K562 (cell line): ENCODE measurements around the gene MYL6B. TPM values are rescaled to one million over a fixed set of nuclear protein-coding genes. Genes with fewer than 3 reads are reported as not detected.
A peak's percentile ranks its signal among the peaks of the same experiment; 100 is the strongest.

Experiments
- ARHGAP35 ChIP-seq: fragments of 450-650 bp; IDR thresholded peaks from 2 replicates; pipeline ENCODE4 v1.6.1; 2018; ENCODE audit not compliant: partially characterized antibody
- CBX3 ChIP-seq, 2 experiments: IDR thresholded peaks; 1 replicate in 1 of 2; 2 replicates in 1 of 2; pipeline ENCODE4 v1.6.1; 2012; ENCODE audit warnings: inconsistent platforms in 2 of 2, low read length in 2 of 2, borderline replicate concordance in 1 of 2, control low read depth in 1 of 2
- FOXA3 ChIP-seq, 2 experiments: fragments of 450-650 bp in 1 of 2; sonication (generic) in 1 of 2; formaldehyde crosslinking; IDR thresholded peaks in 1 of 2; conservative IDR thresholded peaks in 1 of 2; 2 replicates each; pipeline versions ENCODE4 v1.4.0 to v1.8.0; 2020 to 2022; ENCODE audit warnings: mild to moderate bottlenecking in 2 of 2, missing genetic modification reagents in 1 of 2
- ILF3 ChIP-seq: fragments of 450-650 bp; IDR thresholded peaks from 2 replicates; pipeline ENCODE4 v1.6.1; 2018; ENCODE audit warnings: antibody characterized with exemption, mild to moderate bottlenecking, moderate library complexity, borderline replicate concordance
- NCOA1 ChIP-seq: fragments of 450-650 bp; IDR thresholded peaks from 2 replicates; pipeline ENCODE4 v1.6.1; 2016; ENCODE audit warnings: low read depth
- PRMT5 ChIP-seq: sonication (generic); formaldehyde crosslinking; IDR thresholded peaks from 2 replicates; pipeline ENCODE4 v1.5.0; 2020; ENCODE audit warnings: missing genetic modification reagents
- RBM25 ChIP-seq: fragments of 200-400 bp; formaldehyde crosslinking; IDR thresholded peaks from 2 replicates; pipeline ENCODE4 v1.6.1; 2018; ENCODE audit warnings: low read length, low read depth, moderate library complexity; ENCODE audit not compliant: severe bottlenecking
- XRCC4 ChIP-seq: IDR thresholded peaks from one replicate; pipeline ENCODE4 v1.6.1; 2011; ENCODE audit not compliant: insufficient read depth, insufficient read length; ENCODE audit errors: extremely low read depth
- ZNF146 ChIP-seq: IDR thresholded peaks from one replicate; pipeline ENCODE4 v1.6.1; 2018; ENCODE audit warnings: missing compliant biosample characterization; ENCODE audit not compliant: unreplicated experiment
- ZNF444 ChIP-seq: fragments of 250-450 bp; sonication (Bioruptor Pico); IDR thresholded peaks from 2 replicates; pipeline ENCODE4 v1.4.0; 2020; ENCODE audit warnings: mild to moderate bottlenecking, moderate library complexity
- ZNF644 ChIP-seq: fragments of 200-800 bp; sonication (Bioruptor generic); IDR thresholded peaks from 2 replicates; pipeline ENCODE4 v1.6.1; 2016; ENCODE audit warnings: low read depth, missing genetic modification characterization, missing compliant biosample characterization
- polyA plus RNA-seq, 8 experiments: library from polyadenylated mRNA; depleted of rRNA in 4 of 8; stranded (reverse) in 5 of 8; unstranded in 3 of 8; fragments of >200 nt; fragmentation: Nextera tagmentation in 2 of 8; fragmentation: Illumina TruSeq in 1 of 8; extraction: Ambion mirVana in 2 of 8; extraction: Trizol in 1 of 8; gene quantifications; 2 replicates each; pipeline versions ENCODE4 v1.2.1 to v1.2.3, GENCODE V29; 2011 to 2014; ENCODE audit warnings: inconsistent platforms in 1 of 8, missing spikeins in 1 of 8
- total RNA-seq, 7 experiments: library from RNA; depleted of rRNA in 6 of 7; stranded (reverse); fragments of >200 nt in 6 of 7; fragmentation: Illumina TruSeq in 2 of 7; extraction: Trizol in 2 of 7; gene quantifications; 2 replicates each; pipeline versions ENCODE4 v1.2.1 to v1.2.3, GENCODE V29; 2011 to 2021; ENCODE audit warnings: low replicate concordance in 1 of 7
- TF ChIP-seq, protein P1 (sequence below), 2 experiments: fragments of 450-650 bp in 1 of 2; sonication (generic) in 1 of 2; formaldehyde crosslinking; conservative IDR thresholded peaks; 2 replicates each; pipeline versions ENCODE4 v1.4.0 to v1.8.1; 2020 to 2022; ENCODE audit warnings: mild to moderate bottlenecking in 1 of 2, missing genetic modification reagents in 1 of 2
- TF ChIP-seq, protein P2 (sequence below): fragments of 250-450 bp; sonication (Bioruptor Pico); IDR thresholded peaks from 2 replicates; pipeline ENCODE4 v1.8.0; 2021; ENCODE audit warnings: moderate library complexity, mild to moderate bottlenecking, inconsistent platforms
- TF ChIP-seq, protein P3 (sequence below): sonication (generic); formaldehyde crosslinking; IDR thresholded peaks from 2 replicates; pipeline ENCODE4 v1.8.0; 2022; ENCODE audit warnings: missing genetic modification reagents, mild to moderate bottlenecking, borderline replicate concordance
- TF ChIP-seq, protein P4 (sequence below): sonication (generic); formaldehyde crosslinking; IDR thresholded peaks from 2 replicates; pipeline ENCODE4 v1.8.1; 2023; ENCODE audit warnings: mild to moderate bottlenecking, missing genetic modification reagents, moderate library complexity
- TF ChIP-seq, protein P5 (sequence below): sonication (generic); formaldehyde crosslinking; IDR thresholded peaks from 2 replicates; pipeline ENCODE4 v1.8.0; 2022; ENCODE audit warnings: missing genetic modification reagents, mild to moderate bottlenecking, moderate library complexity, borderline replicate concordance
- TF ChIP-seq, protein P6 (sequence below): IDR thresholded peaks from 2 replicates; pipeline ENCODE4 v1.6.1; 2011; ENCODE audit warnings: borderline replicate concordance, low read depth, mild to moderate bottlenecking, moderate library complexity, low read length; ENCODE audit not compliant: insufficient read depth, poor library complexity, severe bottlenecking

MYL6B gene
- total and polyA plus RNA-seq, 9 of the 15 experiments (the other 6 are each of a cell fraction or from before 2014, with no cell fraction given) = 42.8 to 77.3 (median 68.6) TPM

DNA sequence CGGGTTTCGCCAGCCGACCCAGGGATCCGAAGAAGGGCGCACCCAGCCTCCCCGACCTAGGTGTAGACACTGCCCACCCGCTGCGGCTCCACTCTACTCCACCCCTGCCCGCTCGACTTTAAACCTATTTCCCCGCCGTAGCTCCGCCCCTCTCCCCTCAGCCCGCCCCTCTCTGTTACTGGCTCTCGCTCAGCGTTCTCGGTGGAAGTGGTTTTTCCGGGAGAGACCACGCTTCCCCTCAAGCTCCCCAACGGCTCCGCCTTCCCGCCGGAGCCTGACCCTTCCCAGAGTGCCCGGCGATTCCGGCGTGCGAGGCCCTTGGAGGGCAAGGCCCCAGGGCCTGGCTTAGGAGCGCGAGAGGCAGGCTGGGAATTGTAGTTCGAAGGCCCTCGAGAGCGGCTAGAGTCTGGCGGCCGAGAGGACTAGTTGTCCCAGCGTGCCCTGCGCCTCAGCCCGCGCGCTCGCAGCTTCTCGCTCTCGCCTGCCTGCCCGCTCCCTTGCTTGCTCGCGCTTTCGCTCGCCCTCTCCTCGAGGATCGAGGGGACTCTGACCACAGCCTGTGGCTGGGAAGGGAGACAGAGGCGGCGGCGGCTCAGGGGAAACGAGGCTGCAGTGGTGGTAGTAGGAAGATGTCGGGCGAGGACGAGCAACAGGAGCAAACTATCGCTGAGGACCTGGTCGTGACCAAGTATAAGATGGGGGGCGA is 48.1 kb upstream of the MYL6B start, which contains the start of gene PA2G4 (continued):
- TF ChIP-seq, protein P1, sequence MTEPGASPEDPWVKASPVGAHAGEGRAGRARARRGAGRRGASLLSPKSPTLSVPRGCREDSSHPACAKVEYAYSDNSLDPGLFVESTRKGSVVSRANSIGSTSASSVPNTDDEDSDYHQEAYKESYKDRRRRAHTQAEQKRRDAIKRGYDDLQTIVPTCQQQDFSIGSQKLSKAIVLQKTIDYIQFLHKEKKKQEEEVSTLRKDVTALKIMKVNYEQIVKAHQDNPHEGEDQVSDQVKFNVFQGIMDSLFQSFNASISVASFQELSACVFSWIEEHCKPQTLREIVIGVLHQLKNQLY (CRISPR knock-in tag; conservative IDR thresholded peaks at IDR 0.05) = no peak
- TF ChIP-seq FOXA3 (CRISPR knock-in tag; conservative IDR thresholded peaks at IDR 0.05 in 1 of 2, IDR thresholded peaks at IDR 0.05 in 1 of 2) (peak in 1 of 2 experiments; percentile 71; a peak in 2 of 4 replicates), ILF3 (no peak), ZNF644 (tag) (peak; percentile 77; the same call in 1 of the 2 replicates), NCOA1 (no peak), ZNF146 (peak; percentile 6), PRMT5 (CRISPR knock-in tag) (no peak; the same call in 1 of the 2 replicates), CBX3 (IDR thresholded peaks at IDR 0.05; ENCODE audit: borderline replicate concordance in 1 of 2, low read length in 2 of 2) (0 out of 3 replicates have a peak, but pooled peaks of 1 of the 2 experiments have one; percentile 43), XRCC4 (no peak), RBM25 (no peak), ZNF444 (CRISPR knock-in tag) (no peak), ARHGAP35 (no peak)
- TF ChIP-seq, protein P2, sequence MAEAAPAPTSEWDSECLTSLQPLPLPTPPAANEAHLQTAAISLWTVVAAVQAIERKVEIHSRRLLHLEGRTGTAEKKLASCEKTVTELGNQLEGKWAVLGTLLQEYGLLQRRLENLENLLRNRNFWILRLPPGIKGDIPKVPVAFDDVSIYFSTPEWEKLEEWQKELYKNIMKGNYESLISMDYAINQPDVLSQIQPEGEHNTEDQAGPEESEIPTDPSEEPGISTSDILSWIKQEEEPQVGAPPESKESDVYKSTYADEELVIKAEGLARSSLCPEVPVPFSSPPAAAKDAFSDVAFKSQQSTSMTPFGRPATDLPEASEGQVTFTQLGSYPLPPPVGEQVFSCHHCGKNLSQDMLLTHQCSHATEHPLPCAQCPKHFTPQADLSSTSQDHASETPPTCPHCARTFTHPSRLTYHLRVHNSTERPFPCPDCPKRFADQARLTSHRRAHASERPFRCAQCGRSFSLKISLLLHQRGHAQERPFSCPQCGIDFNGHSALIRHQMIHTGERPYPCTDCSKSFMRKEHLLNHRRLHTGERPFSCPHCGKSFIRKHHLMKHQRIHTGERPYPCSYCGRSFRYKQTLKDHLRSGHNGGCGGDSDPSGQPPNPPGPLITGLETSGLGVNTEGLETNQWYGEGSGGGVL (CRISPR knock-in tag) = no peak
- TF ChIP-seq, protein P3, sequence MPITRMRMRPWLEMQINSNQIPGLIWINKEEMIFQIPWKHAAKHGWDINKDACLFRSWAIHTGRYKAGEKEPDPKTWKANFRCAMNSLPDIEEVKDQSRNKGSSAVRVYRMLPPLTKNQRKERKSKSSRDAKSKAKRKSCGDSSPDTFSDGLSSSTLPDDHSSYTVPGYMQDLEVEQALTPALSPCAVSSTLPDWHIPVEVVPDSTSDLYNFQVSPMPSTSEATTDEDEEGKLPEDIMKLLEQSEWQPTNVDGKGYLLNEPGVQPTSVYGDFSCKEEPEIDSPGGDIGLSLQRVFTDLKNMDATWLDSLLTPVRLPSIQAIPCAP = no peak
- TF ChIP-seq, protein P4, sequence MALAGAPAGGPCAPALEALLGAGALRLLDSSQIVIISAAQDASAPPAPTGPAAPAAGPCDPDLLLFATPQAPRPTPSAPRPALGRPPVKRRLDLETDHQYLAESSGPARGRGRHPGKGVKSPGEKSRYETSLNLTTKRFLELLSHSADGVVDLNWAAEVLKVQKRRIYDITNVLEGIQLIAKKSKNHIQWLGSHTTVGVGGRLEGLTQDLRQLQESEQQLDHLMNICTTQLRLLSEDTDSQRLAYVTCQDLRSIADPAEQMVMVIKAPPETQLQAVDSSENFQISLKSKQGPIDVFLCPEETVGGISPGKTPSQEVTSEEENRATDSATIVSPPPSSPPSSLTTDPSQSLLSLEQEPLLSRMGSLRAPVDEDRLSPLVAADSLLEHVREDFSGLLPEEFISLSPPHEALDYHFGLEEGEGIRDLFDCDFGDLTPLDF (CRISPR knock-in tag) = peak; percentile 96
- TF ChIP-seq, protein P5, sequence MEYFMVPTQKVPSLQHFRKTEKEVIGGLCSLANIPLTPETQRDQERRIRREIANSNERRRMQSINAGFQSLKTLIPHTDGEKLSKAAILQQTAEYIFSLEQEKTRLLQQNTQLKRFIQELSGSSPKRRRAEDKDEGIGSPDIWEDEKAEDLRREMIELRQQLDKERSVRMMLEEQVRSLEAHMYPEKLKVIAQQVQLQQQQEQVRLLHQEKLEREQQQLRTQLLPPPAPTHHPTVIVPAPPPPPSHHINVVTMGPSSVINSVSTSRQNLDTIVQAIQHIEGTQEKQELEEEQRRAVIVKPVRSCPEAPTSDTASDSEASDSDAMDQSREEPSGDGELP (CRISPR knock-in tag) = peak; percentile 93
- TF ChIP-seq, protein P6, sequence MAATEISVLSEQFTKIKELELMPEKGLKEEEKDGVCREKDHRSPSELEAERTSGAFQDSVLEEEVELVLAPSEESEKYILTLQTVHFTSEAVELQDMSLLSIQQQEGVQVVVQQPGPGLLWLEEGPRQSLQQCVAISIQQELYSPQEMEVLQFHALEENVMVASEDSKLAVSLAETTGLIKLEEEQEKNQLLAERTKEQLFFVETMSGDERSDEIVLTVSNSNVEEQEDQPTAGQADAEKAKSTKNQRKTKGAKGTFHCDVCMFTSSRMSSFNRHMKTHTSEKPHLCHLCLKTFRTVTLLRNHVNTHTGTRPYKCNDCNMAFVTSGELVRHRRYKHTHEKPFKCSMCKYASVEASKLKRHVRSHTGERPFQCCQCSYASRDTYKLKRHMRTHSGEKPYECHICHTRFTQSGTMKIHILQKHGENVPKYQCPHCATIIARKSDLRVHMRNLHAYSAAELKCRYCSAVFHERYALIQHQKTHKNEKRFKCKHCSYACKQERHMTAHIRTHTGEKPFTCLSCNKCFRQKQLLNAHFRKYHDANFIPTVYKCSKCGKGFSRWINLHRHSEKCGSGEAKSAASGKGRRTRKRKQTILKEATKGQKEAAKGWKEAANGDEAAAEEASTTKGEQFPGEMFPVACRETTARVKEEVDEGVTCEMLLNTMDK = no peak
